PFSK-1 (cell line): ENCODE measurements around the gene S100A9.

Experiments used
- FOXP2 ChIP-seq: optimal IDR thresholded peaks from 2 replicates; pipeline ENCODE3; 2011; ENCODE audit warnings: borderline replicate concordance, control low read depth, inconsistent platforms; ENCODE audit not compliant: insufficient read depth; ENCODE audit errors: extremely low read length, extremely low read depth
- POLR2AphosphoS5 ChIP-seq: IDR thresholded peaks from 2 replicates; pipeline ENCODE4 v1.6.1; 2012; ENCODE audit warnings: low read depth, mild to moderate bottlenecking, control low read depth, low read length, moderate library complexity
- REST ChIP-seq, 2 experiments: IDR thresholded peaks; 2 replicates each; pipeline versions ENCODE4 v1.6.1 to v1.8.0; 2011 to 2012; ENCODE audit warnings: low read depth in 2 of 2, low read length in 2 of 2, control low read depth in 1 of 2, inconsistent platforms in 1 of 2, mild to moderate bottlenecking in 1 of 2, moderate library complexity in 1 of 2; ENCODE audit not compliant: insufficient read depth in 1 of 2
- SIN3A ChIP-seq: IDR thresholded peaks from 2 replicates; pipeline ENCODE4 v1.6.1; 2012; ENCODE audit warnings: mild to moderate bottlenecking, low read length, moderate library complexity, borderline replicate concordance; ENCODE audit not compliant: insufficient read depth
- TAF1 ChIP-seq: IDR thresholded peaks from 2 replicates; pipeline ENCODE4 v1.6.1; 2012; ENCODE audit warnings: low read length, control low read depth, borderline replicate concordance; ENCODE audit not compliant: insufficient read depth

The S100A9 gene

DNA sequence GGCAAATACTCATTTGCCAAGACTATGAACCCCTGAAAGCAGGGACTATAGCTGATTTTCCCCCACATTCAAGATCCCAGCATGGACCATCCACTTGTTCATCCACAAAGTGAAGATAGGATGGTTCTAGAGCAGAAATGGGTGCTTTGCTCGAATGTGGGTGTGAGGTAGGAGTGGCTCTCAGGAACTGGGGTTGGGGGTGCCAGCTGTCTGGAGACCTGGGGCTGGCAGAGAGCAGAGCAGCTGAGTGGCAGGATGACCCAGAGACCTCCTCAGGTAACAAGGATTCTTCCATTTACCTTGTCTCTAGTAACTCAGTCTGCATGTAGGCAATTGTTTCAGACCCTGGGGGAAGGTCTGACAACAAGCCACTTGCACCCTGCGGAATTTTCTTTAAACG lies 6.0 kb downstream of the S100A9 start:
- TF ChIP-seq SIN3A (no peak), FOXP2 (no peak), POLR2AphosphoS5 (no peak), REST (IDR thresholded peaks at IDR 0.05; ENCODE audit: insufficient read depth in 1 of 2, low read depth in 2 of 2, low read length in 2 of 2) (no peak), TAF1 (no peak)

DNA sequence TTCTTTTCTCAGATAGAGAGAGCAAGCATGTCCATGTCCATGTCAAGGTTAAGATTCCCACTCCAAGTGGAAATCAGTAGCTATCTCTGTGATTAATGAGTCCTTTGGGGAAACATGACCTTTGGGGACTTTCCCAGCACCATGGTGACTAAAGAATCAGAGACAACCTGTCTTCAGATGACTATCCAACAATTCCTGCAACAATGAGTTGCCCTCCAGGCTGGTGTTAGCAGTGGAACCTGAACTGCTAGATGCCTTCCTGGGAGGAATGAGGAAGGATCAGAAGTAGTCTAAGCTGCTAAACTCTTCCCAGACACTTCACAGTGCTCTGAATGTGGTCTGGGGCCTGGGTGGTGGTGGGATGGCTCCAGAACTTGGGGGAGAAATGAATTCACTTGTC lies 6.5 kb downstream of the S100A9 start:
- TF ChIP-seq SIN3A (no peak), TAF1 (no peak), REST (IDR thresholded peaks at IDR 0.05; ENCODE audit: insufficient read depth in 1 of 2, low read depth in 2 of 2, low read length in 2 of 2) (no peak), POLR2AphosphoS5 (no peak), FOXP2 (no peak)

GRCh38 chr1:153364766-153365666 lies 7.4 kb downstream of the S100A9 start:
- no peak for TF ChIP-seq FOXP2
- TF ChIP-seq TAF1, result no peak
- no peak for TF ChIP-seq POLR2AphosphoS5
- TF ChIP-seq SIN3A, result no peak
- TF ChIP-seq REST (IDR thresholded peaks at IDR 0.05; ENCODE audit: insufficient read depth in 1 of 2, low read depth in 2 of 2, low read length in 2 of 2), result no peak

GRCh38 chr1:153365696-153366095 lies 8.0 kb downstream of the S100A9 start:
- TF ChIP-seq TAF1, result no peak
- no peak for TF ChIP-seq SIN3A
- no peak for TF ChIP-seq REST (IDR thresholded peaks at IDR 0.05; ENCODE audit: insufficient read depth in 1 of 2, low read depth in 2 of 2, low read length in 2 of 2)
- TF ChIP-seq FOXP2, result no peak
- no peak for TF ChIP-seq POLR2AphosphoS5

- TF ChIP-seq SIN3A (no peak), POLR2AphosphoS5 (no peak), FOXP2 (no peak), REST (IDR thresholded peaks at IDR 0.05; ENCODE audit: insufficient read depth in 1 of 2, low read depth in 2 of 2, low read length in 2 of 2) (no peak), TAF1 (no peak)
Observed at GRCh38 chr1:153366261-153366660, 8.6 kb downstream of the S100A9 start.
